ENCODE results near the gene TNKS1BP1.

DNA sequence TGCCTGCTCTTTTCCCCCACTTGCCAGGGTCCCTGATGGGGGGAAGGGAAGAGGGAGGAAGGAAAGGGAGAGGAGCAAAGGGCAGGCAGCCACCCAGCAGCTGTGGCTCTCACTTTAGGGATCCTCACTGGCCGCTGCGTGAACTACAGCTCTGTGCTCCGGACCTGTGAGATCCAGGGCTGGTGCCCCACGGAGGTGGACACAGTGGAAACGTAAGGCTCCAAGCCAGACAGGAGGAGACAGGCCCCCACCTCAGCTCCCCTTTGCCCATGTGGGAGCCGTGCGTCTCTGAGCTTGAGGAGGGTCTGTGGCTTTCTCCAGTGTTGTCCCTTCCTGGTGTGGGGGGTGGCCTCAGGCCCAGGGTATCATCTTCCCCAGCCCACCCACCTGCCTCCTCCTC lies 23.3 kb upstream of the TNKS1BP1 start:
- TF ChIP-seq FOXM1 (IDR thresholded peaks at IDR 0.05; ENCODE audit: borderline replicate concordance) (no peak), SP1 (IDR thresholded peaks at IDR 0.05) (no peak), TARDBP (IDR thresholded peaks at IDR 0.05) (no peak), FOXA1 (IDR thresholded peaks at IDR 0.05) (no peak), BHLHE40 (IDR thresholded peaks at IDR 0.05; ENCODE audit: borderline replicate concordance) (no peak), SUZ12 (IDR thresholded peaks at IDR 0.05) (no peak), NFRKB (IDR thresholded peaks at IDR 0.05) (no peak), LEF1 (IDR thresholded peaks at IDR 0.05; ENCODE audit: borderline replicate concordance) (no peak), ARNT (IDR thresholded peaks at IDR 0.05) (no peak)
- TF ChIP-seq, protein P1, sequence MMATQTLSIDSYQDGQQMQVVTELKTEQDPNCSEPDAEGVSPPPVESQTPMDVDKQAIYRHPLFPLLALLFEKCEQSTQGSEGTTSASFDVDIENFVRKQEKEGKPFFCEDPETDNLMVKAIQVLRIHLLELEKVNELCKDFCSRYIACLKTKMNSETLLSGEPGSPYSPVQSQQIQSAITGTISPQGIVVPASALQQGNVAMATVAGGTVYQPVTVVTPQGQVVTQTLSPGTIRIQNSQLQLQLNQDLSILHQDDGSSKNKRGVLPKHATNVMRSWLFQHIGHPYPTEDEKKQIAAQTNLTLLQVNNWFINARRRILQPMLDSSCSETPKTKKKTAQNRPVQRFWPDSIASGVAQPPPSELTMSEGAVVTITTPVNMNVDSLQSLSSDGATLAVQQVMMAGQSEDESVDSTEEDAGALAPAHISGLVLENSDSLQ (IDR thresholded peaks at IDR 0.05) = no peak
